Measurements from ENCODE around the gene AKAP11. TPM values are rescaled to one million over a fixed set of nuclear protein-coding genes. Genes with fewer than 3 reads are reported as not detected.

Gene AKAP11
- total and polyA plus RNA-seq, 9 of the 15 experiments (the other 6 are each of a cell fraction or from before 2014, with no cell fraction given): 2.2 to 31.3 (median 10.9) TPM

DNA sequence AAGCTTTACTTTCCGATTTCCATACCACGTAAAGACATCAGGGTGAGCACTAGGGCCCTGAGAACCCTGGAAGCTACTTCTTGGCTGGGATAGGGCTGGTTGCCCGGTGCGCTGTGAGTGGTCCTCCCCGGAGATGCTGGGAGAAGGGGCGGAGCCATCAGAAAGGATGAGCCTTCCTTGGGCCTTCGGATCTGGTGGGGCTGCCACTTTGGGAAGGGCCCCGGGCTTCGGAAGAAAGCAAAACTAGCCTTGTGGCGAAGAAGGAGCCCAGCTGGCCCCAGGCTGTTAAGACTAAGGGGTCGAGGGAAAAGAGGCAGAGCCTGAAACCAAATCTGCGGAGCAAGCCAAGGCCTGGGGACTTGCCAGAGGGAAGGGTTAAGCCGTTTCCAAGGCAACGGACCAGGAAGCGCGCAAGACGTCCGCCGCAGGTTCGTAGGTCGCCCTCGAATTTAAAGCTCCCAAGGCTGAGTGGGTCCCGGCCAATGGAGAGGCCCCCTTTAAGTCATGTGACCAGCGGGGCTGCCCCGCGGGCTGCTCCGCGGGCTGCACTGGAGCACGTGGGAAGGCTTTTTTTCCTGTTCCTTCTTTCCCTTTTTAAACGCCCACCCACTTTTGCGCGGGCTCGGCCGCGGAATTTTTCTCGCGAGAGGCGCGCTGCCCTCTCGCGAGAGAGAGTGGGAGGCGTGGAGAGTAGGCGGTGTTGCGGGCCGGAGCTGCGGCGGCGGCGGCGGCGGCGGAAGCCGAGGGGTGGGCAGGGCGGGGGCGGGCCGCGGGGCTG, 426 bp upstream of the AKAP11 start (continued):
- TF ChIP-seq STAG1 (CRISPR knock-in tag; IDR thresholded peaks at IDR 0.05; ENCODE audit: borderline replicate concordance) (no peak), ZNF239 (CRISPR knock-in tag; IDR thresholded peaks at IDR 0.05) (no peak), MYBL2 (IDR thresholded peaks at IDR 0.05; ENCODE audit: low read depth) (peak; percentile 78), MYBL2 (CRISPR knock-in tag; IDR thresholded peaks at IDR 0.05; ENCODE audit: borderline replicate concordance) (no peak), SIRT6 (IDR thresholded peaks at IDR 0.05; ENCODE audit: low read depth, low read length) (no peak), BRF1 (IDR thresholded peaks at IDR 0.05; ENCODE audit: borderline replicate concordance, extremely low read depth, insufficient read length) (no peak), CC2D1A (IDR thresholded peaks at IDR 0.05) (peak; percentile 80), PML (IDR thresholded peaks at IDR 0.05; ENCODE audit: low read length) (no peak), SMARCA4 (IDR thresholded peaks at IDR 0.05) (no peak), RUNX1 (IDR thresholded peaks at IDR 0.05; ENCODE audit: low read depth) (no peak), ZNF165 (CRISPR knock-in tag; IDR thresholded peaks at IDR 0.05; ENCODE audit: borderline replicate concordance) (no peak), LARP7 (IDR thresholded peaks at IDR 0.05) (no peak), DPF2 (IDR thresholded peaks at IDR 0.05) (no peak), TOE1 (IDR thresholded peaks at IDR 0.05; ENCODE audit: borderline replicate concordance) (peak; percentile 97), TOE1 (CRISPR knock-in tag; IDR thresholded peaks at IDR 0.05; ENCODE audit: borderline replicate concordance, low read depth) (no peak), STAT5B (CRISPR knock-in tag; IDR thresholded peaks at IDR 0.05) (no peak), ZNF23 (CRISPR knock-in tag; IDR thresholded peaks at IDR 0.05) (no peak), CBFA2T2 (conservative IDR thresholded peaks at IDR 0.05) (peak; percentile 75)
- TF ChIP-seq, protein P1, sequence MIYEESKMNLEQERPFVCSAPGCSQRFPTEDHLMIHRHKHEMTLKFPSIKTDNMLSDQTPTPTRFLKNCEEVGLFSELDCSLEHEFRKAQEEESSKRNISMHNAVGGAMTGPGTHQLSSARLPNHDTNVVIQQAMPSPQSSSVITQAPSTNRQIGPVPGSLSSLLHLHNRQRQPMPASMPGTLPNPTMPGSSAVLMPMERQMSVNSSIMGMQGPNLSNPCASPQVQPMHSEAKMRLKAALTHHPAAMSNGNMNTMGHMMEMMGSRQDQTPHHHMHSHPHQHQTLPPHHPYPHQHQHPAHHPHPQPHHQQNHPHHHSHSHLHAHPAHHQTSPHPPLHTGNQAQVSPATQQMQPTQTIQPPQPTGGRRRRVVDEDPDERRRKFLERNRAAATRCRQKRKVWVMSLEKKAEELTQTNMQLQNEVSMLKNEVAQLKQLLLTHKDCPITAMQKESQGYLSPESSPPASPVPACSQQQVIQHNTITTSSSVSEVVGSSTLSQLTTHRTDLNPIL (CRISPR knock-in tag; IDR thresholded peaks at IDR 0.05): no peak
- TF ChIP-seq, protein P2, sequence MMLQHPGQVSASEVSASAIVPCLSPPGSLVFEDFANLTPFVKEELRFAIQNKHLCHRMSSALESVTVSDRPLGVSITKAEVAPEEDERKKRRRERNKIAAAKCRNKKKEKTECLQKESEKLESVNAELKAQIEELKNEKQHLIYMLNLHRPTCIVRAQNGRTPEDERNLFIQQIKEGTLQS (IDR thresholded peaks at IDR 0.05): no peak
- TF ChIP-seq, protein P2 (CRISPR knock-in tag; conservative IDR thresholded peaks at IDR 0.05): no peak
- TF ChIP-seq, protein P3, sequence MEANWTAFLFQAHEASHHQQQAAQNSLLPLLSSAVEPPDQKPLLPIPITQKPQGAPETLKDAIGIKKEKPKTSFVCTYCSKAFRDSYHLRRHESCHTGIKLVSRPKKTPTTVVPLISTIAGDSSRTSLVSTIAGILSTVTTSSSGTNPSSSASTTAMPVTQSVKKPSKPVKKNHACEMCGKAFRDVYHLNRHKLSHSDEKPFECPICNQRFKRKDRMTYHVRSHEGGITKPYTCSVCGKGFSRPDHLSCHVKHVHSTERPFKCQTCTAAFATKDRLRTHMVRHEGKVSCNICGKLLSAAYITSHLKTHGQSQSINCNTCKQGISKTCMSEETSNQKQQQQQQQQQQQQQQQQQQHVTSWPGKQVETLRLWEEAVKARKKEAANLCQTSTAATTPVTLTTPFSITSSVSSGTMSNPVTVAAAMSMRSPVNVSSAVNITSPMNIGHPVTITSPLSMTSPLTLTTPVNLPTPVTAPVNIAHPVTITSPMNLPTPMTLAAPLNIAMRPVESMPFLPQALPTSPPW (CRISPR knock-in tag; IDR thresholded peaks at IDR 0.05): no peak
- TF ChIP-seq, protein P4, sequence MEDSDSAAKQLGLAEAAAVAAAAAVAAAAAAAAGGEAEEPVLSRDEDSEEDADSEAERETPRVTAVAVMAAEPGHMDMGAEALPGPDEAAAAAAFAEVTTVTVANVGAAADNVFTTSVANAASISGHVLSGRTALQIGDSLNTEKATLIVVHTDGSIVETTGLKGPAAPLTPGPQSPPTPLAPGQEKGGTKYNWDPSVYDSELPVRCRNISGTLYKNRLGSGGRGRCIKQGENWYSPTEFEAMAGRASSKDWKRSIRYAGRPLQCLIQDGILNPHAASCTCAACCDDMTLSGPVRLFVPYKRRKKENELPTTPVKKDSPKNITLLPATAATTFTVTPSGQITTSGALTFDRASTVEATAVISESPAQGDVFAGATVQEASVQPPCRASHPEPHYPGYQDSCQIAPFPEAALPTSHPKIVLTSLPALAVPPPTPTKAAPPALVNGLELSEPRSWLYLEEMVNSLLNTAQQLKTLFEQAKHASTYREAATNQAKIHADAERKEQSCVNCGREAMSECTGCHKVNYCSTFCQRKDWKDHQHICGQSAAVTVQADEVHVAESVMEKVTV (CRISPR knock-in tag; IDR thresholded peaks at IDR 0.05): no peak
- TF ChIP-seq, protein P5, sequence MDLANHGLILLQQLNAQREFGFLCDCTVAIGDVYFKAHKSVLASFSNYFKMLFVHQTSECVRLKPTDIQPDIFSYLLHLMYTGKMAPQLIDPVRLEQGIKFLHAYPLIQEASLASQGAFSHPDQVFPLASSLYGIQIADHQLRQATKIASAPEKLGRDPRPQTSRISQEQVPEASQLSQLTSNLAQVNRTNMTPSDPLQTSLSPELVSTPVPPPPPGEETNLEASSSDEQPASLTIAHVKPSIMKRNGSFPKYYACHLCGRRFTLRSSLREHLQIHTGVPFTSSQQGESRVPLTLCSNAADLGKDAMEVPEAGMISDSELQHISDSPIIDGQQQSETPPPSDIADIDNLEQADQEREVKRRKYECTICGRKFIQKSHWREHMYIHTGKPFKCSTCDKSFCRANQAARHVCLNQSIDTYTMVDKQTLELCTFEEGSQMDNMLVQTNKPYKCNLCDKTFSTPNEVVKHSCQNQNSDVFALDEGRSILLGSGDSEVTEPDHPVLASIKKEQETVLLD (IDR thresholded peaks at IDR 0.05): no peak

All from K562 (cell line).